ENCODE data around the gene ST8SIA4.

ST8SIA4 gene

GRCh38 chr5:100864931-100865330 is 38.2 kb downstream of the ST8SIA4 start:
- no peak for DNase-seq (ENCODE audit: insufficient read length)
- no peak for TF ChIP-seq TAF1 (IDR thresholded peaks at IDR 0.05; ENCODE audit: borderline replicate concordance, low read depth, low read length)
- no peak for TF ChIP-seq POLR2AphosphoS5 (IDR thresholded peaks at IDR 0.05; ENCODE audit: low read depth, low read length)
- TF ChIP-seq POLR2A (IDR thresholded peaks at IDR 0.05; ENCODE audit: low read depth, low read length): no peak
- no peak for FAIRE-seq

DNA sequence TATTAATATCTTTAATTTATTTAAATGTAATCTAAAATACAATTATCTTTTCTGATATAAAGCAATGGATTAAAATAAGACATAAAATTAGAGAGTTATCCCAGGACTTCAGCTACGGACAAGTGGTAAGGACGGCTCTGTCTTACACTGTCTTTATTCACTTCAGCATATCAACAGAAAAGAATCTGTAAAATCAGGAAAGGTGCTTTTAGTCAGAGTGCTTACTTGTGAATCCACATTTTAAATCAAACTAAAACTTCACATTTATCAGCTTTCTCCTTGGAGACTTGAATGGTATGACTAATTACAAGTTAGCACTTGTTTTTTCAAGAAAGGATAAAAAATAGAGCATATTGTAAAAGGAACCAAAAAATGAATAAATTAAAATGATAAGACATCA is 39.3 kb downstream of the ST8SIA4 start:
- DNase-seq (ENCODE audit: insufficient read length): no peak
- FAIRE-seq: no peak
- TF ChIP-seq POLR2A (IDR thresholded peaks at IDR 0.05; ENCODE audit: low read depth, low read length) (no peak), TAF1 (IDR thresholded peaks at IDR 0.05; ENCODE audit: borderline replicate concordance, low read depth, low read length) (no peak), POLR2AphosphoS5 (IDR thresholded peaks at IDR 0.05; ENCODE audit: low read depth, low read length) (no peak)

- no peak for TF ChIP-seq POLR2AphosphoS5 (IDR thresholded peaks at IDR 0.05; ENCODE audit: low read depth, low read length)
- TF ChIP-seq POLR2A (IDR thresholded peaks at IDR 0.05; ENCODE audit: low read depth, low read length): no peak
- no peak for TF ChIP-seq TAF1 (IDR thresholded peaks at IDR 0.05; ENCODE audit: borderline replicate concordance, low read depth, low read length)
- DNase-seq (ENCODE audit: insufficient read length) (no peak), FAIRE-seq (peak; percentile 72)
These were observed 41.9 kb downstream of the ST8SIA4 start for GRCh38 chr5:100861148-100861547.

DNA sequence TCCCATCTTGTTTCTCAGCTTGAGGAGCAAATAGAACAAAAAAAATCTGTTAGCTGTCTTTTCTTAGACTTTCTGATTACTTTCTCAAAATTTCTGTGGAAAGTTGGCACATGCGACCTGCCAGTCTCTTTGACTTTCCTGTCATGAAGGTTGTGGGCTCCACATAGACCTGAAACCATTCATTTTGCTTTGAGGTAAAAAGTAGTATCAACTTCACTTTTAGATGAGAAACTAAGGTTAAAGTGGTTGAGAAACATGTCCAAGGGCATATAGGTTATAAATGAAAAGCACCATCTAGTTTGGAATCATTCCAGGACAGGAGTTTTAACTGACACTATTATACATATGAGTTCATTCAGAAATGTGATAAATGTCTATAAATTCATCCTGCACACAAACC is 42.7 kb downstream of the ST8SIA4 start:
- FAIRE-seq: peak; percentile 78
- DNase-seq (ENCODE audit: insufficient read length): no peak
- no peak for TF ChIP-seq POLR2AphosphoS5 (IDR thresholded peaks at IDR 0.05; ENCODE audit: low read depth, low read length)
- no peak for TF ChIP-seq POLR2A (IDR thresholded peaks at IDR 0.05; ENCODE audit: low read depth, low read length)
- TF ChIP-seq TAF1 (IDR thresholded peaks at IDR 0.05; ENCODE audit: borderline replicate concordance, low read depth, low read length): no peak

DNA sequence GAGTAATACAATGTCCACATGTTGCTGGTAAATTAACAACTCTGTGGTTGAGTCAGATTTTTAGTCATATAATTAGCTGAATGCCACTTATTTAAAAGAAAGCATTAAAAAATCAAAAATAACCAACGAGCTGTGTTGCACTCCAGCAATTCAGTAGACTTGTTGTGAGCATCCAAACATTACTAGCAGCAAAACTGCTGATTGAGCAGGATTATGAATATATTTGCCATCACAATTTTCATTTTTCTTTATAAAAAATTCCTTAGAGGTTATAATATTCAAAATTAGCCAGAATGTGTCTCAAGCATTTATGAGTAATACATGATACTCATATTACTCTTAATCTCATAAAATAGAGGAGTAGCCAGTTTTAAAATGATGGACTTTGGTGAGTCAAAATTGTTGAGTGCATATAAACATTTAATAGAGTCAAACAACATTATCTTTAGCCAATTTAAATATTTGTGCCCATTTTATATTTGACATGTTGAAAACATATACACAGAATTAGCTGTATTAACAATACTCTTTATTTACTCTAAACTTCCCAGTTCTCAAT is 44.0 kb downstream of the ST8SIA4 start:
- TF ChIP-seq POLR2AphosphoS5 (IDR thresholded peaks at IDR 0.05; ENCODE audit: low read depth, low read length) (no peak), POLR2A (IDR thresholded peaks at IDR 0.05; ENCODE audit: low read depth, low read length) (no peak), TAF1 (IDR thresholded peaks at IDR 0.05; ENCODE audit: borderline replicate concordance, low read depth, low read length) (no peak)
- DNase-seq (ENCODE audit: insufficient read length) (no peak), FAIRE-seq (no peak)

- no peak for DNase-seq (ENCODE audit: insufficient read length)
- FAIRE-seq: no peak
- TF ChIP-seq TAF1 (IDR thresholded peaks at IDR 0.05; ENCODE audit: borderline replicate concordance, low read depth, low read length) (no peak), POLR2AphosphoS5 (IDR thresholded peaks at IDR 0.05; ENCODE audit: low read depth, low read length) (no peak), POLR2A (IDR thresholded peaks at IDR 0.05; ENCODE audit: low read depth, low read length) (no peak)
These were observed 46.6 kb downstream of the ST8SIA4 start for GRCh38 chr5:100856462-100856861.

DNA sequence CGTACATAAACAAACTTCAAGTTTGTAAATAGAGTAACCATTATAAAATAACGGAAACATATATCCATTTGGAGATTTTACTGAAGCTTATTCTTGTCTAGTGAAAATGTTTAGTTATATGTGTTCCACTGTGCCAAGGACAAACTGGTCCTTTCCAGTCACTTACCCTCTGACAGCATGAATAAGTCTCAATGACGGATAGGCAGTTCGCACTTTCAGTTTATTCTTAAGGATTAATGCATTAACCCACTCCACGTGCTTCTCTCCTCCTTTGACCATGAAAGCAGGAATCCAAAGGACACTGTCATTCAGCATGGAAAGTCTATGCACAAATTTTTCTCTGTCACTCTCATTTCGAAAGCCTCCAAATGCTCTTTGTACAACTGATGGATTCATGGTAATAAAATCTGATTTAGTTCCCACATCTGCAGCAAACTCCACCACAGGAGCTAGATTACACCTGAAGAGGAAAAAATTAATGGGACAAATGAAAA is 47.1 kb downstream of the ST8SIA4 start:
- FAIRE-seq (peak; percentile 85), DNase-seq (ENCODE audit: insufficient read length) (no peak)
- TF ChIP-seq TAF1 (IDR thresholded peaks at IDR 0.05; ENCODE audit: borderline replicate concordance, low read depth, low read length) (no peak), POLR2A (IDR thresholded peaks at IDR 0.05; ENCODE audit: low read depth, low read length) (no peak), POLR2AphosphoS5 (IDR thresholded peaks at IDR 0.05; ENCODE audit: low read depth, low read length) (no peak)

- DNase-seq (ENCODE audit: insufficient read length) (no peak), FAIRE-seq (no peak)
- TF ChIP-seq POLR2A (IDR thresholded peaks at IDR 0.05; ENCODE audit: low read depth, low read length) (no peak), TAF1 (IDR thresholded peaks at IDR 0.05; ENCODE audit: borderline replicate concordance, low read depth, low read length) (no peak), POLR2AphosphoS5 (IDR thresholded peaks at IDR 0.05; ENCODE audit: low read depth, low read length) (no peak)
These were observed 47.8 kb downstream of the ST8SIA4 start for GRCh38 chr5:100855295-100855694.

DNA sequence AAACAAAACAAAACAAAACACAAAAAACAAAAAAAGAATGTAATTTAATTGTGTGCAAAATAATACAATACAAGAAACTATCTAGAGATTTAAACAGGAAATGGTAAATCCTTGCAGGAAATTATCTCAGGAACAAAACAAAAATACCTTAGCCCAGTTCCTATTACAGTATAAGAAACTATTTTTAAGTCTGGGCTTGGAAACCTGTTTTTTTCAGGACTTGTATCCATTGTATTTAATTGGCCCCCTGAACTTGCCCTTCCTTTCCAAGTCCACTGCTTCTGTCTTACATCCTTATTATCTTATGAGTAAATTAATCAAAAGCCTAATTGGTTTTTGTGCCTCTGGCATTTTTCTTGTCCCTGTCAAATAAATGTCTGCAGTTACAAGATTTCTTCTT is 48.5 kb downstream of the ST8SIA4 start:
- DNase-seq (ENCODE audit: insufficient read length): no peak
- FAIRE-seq: no peak
- TF ChIP-seq POLR2AphosphoS5 (IDR thresholded peaks at IDR 0.05; ENCODE audit: low read depth, low read length) (no peak), POLR2A (IDR thresholded peaks at IDR 0.05; ENCODE audit: low read depth, low read length) (no peak), TAF1 (IDR thresholded peaks at IDR 0.05; ENCODE audit: borderline replicate concordance, low read depth, low read length) (no peak)

- TF ChIP-seq POLR2AphosphoS5 (IDR thresholded peaks at IDR 0.05; ENCODE audit: low read depth, low read length) (no peak), POLR2A (IDR thresholded peaks at IDR 0.05; ENCODE audit: low read depth, low read length) (no peak), TAF1 (IDR thresholded peaks at IDR 0.05; ENCODE audit: borderline replicate concordance, low read depth, low read length) (no peak)
- FAIRE-seq (peak; percentile 44), DNase-seq (ENCODE audit: insufficient read length) (no peak)
These were observed 49.5 kb downstream of the ST8SIA4 start for GRCh38 chr5:100853582-100853981.

GRCh38 chr5:100852988-100853449 is 50.1 kb downstream of the ST8SIA4 start:
- DNase-seq (ENCODE audit: insufficient read length): no peak
- FAIRE-seq: peak; percentile 92
- no peak for TF ChIP-seq POLR2AphosphoS5 (IDR thresholded peaks at IDR 0.05; ENCODE audit: low read depth, low read length)
- TF ChIP-seq TAF1 (IDR thresholded peaks at IDR 0.05; ENCODE audit: borderline replicate concordance, low read depth, low read length): no peak
- no peak for TF ChIP-seq POLR2A (IDR thresholded peaks at IDR 0.05; ENCODE audit: low read depth, low read length)

- FAIRE-seq: no peak
- DNase-seq (ENCODE audit: insufficient read length): no peak
- no peak for TF ChIP-seq POLR2AphosphoS5 (IDR thresholded peaks at IDR 0.05; ENCODE audit: low read depth, low read length)
These were observed 51.0 kb downstream of the ST8SIA4 start for GRCh38 chr5:100852051-100852450.
